H4 (cell line): ENCODE data around the gene SEMA4G. TPM values are rescaled to one million over a fixed set of nuclear protein-coding genes. Genes with fewer than 3 reads are reported as not detected.

ENCODE experiments used
- total RNA-seq: library from RNA; depleted of rRNA; stranded (reverse); fragments of >200 nt; shearing (Covaris generic); gene quantifications from 2 replicates; pipeline ENCODE4 v1.2.3, GENCODE V29; 2014; rRNA removed

Gene SEMA4G
- total RNA-seq, 1 experiment from 2014 or later, result 0.89 TPM

Other genes with a start within 250 kb of the SEMA4G start
- gene PAX2, start 223.9 kb upstream of the SEMA4G start, total RNA-seq, result not detected in 2 replicates
- gene SLF2, start 56.5 kb upstream of the SEMA4G start, total RNA-seq, result 13.9 and 14.0 TPM in 2 replicates
- gene MRPL43, start 18.0 kb downstream of the SEMA4G start, total RNA-seq, result 94.3 and 105 TPM in 2 replicates
- 6.7 and 8.0 TPM in 2 replicates for gene TWNK, start 18.0 kb downstream of the SEMA4G start, total RNA-seq
- gene LZTS2, start 30.3 kb downstream of the SEMA4G start, total RNA-seq, result 24.3 and 26.2 TPM in 2 replicates
- gene PDZD7, start 61.6 kb downstream of the SEMA4G start, total RNA-seq, result 0.21 and 0.97 TPM in 2 replicates
- 35.7 and 35.8 TPM in 2 replicates for gene SFXN3, start 61.7 kb downstream of the SEMA4G start, total RNA-seq
- 10.2 and 22.5 TPM in 2 replicates for gene KAZALD1, start 92.5 kb downstream of the SEMA4G start, total RNA-seq
- gene TLX1, start 161.8 kb downstream of the SEMA4G start, total RNA-seq, result not detected in 2 replicates